DOHH2 (cell line): Measurements from ENCODE around the gene TLK1.

Source experiments
- EZH2phosphoT487 ChIP-seq: fragments of 200-600 bp; sonication (generic); IDR thresholded peaks from 2 replicates; pipeline ENCODE4 v1.6.1; 2017; ENCODE audit warnings: borderline replicate concordance, mild to moderate bottlenecking, antibody characterized with exemption, low read length, moderate library complexity, mixed read lengths
- TF ChIP-seq, protein P1 (sequence below): fragments of 200-600 bp; sonication (generic); IDR thresholded peaks from one replicate; pipeline ENCODE4 v1.5.1; 2014; ENCODE audit warnings: antibody characterized with exemption, mild to moderate bottlenecking, low read depth, low read length; ENCODE audit not compliant: poor library complexity, severe bottlenecking

DNA sequence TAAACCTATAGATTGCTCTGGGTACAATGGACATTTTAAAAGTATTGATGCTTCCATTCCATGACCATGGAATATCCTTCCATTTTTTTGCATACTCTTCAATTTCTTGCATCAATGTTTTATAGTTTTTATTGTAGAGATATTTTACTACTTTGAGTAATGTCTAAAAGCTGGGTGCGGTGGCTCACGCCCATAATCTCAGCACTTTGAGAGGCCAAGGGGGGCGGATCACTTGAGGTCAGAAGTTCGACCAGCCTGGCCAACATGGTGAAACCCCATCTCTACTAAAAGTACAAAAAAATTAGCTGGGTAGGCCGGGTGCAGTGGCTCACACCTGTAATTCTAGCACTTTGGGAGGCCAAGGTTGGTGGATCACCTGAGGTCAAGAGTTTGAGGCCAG is 88.5 kb downstream of the TLK1 start:
- TF ChIP-seq, protein P1, sequence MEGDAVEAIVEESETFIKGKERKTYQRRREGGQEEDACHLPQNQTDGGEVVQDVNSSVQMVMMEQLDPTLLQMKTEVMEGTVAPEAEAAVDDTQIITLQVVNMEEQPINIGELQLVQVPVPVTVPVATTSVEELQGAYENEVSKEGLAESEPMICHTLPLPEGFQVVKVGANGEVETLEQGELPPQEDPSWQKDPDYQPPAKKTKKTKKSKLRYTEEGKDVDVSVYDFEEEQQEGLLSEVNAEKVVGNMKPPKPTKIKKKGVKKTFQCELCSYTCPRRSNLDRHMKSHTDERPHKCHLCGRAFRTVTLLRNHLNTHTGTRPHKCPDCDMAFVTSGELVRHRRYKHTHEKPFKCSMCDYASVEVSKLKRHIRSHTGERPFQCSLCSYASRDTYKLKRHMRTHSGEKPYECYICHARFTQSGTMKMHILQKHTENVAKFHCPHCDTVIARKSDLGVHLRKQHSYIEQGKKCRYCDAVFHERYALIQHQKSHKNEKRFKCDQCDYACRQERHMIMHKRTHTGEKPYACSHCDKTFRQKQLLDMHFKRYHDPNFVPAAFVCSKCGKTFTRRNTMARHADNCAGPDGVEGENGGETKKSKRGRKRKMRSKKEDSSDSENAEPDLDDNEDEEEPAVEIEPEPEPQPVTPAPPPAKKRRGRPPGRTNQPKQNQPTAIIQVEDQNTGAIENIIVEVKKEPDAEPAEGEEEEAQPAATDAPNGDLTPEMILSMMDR, result no peak
- no peak for TF ChIP-seq EZH2phosphoT487
